Breast epithelium (tissue), 4 donors: ENCODE data around the gene RPS25. TPM values are rescaled to one million over a fixed set of nuclear protein-coding genes. Genes with fewer than 3 reads are reported as not detected.
"Not testable (repeated sequence)": the region's sequence is repeated elsewhere in the genome, so short reads cannot be mapped to it uniquely, and the experiment has no call there.

Experiments used
- DNase-seq, 2 donors: peaks; one replicate each; pipeline ENCODE4 v3.0.0-alpha.2; 2019; ENCODE audit warnings: low spot score in 2 of 2
- H3K27ac ChIP-seq, 2 donors: fragments of 200-600 bp; sonication (generic) in 1 of 2; one replicate each; pipeline ENCODE4 v1.5.1; 2016 to 2019; ENCODE audit warnings: mild to moderate bottlenecking in 1 of 2
- H3K27me3 ChIP-seq, 2 donors: fragments of 200-600 bp; sonication (generic) in 1 of 2; one replicate each; pipeline versions ENCODE4 v1.5.1 to v1.6.0; 2017 to 2019; ENCODE audit warnings: control low read depth in 1 of 2, mild to moderate bottlenecking in 1 of 2
- H3K36me3 ChIP-seq: fragments of 200-600 bp; one replicate; pipeline ENCODE4 v1.5.1; 2019
- H3K4me1 ChIP-seq, 2 donors: fragments of 200-600 bp; sonication (generic); one replicate each; pipeline ENCODE4 v1.5.1; 2016 to 2019; ENCODE audit warnings: control low read depth in 1 of 2
- H3K4me3 ChIP-seq, 3 donors: fragments of 200-600 bp; sonication (generic); 1 replicate in 2 of 3; 2 replicates in 1 of 3; pipeline ENCODE4 v1.5.1; 2016 to 2019; ENCODE audit warnings: mild to moderate bottlenecking in 3 of 3, moderate library complexity in 2 of 3
- H3K9me3 ChIP-seq, 2 donors: fragments of 200-600 bp; sonication (generic) in 1 of 2; one replicate each; pipeline ENCODE4 v1.5.1; 2016 to 2019; ENCODE audit warnings: control low read depth in 1 of 2
- CTCF ChIP-seq, 3 donors: fragments of 450-650 bp; IDR thresholded peaks; one replicate each; pipeline ENCODE4 v1.5.1; 2016 to 2017; ENCODE audit warnings: antibody characterized with exemption in 3 of 3, mild to moderate bottlenecking in 3 of 3, moderate library complexity in 3 of 3
- POLR2A ChIP-seq: fragments of 450-650 bp; IDR thresholded peaks from one replicate; pipeline ENCODE4 v1.6.1; 2016; ENCODE audit warnings: antibody characterized with exemption, mild to moderate bottlenecking, moderate library complexity
- POLR2AphosphoS5 ChIP-seq, 3 donors: sonication (generic); formaldehyde crosslinking; IDR thresholded peaks; one replicate each; pipeline ENCODE4 v1.6.1; 2017; ENCODE audit warnings: antibody characterized with exemption in 3 of 3
- intact Hi-C: fragments of 100-400 bp; cut with DNase I; formaldehyde crosslinking; loops from one replicate; pipeline ENCODE4 v1.15.1; 2023; ENCODE audit warnings: low total_unique reads
- total RNA-seq, 3 donors: library from RNA; depleted of rRNA; stranded (reverse); fragments of >200 nt; gene quantifications; one replicate each; pipeline ENCODE4 v1.1.0, GENCODE V29; 2016

RPS25 gene
- total RNA-seq, 3 donors from 2014 or later, result 1,984 to 3,403 (median 2,926) TPM

GRCh38 chr11:118997627-118998387, 20.3 kb downstream of the RPS25 start, which contains the start of gene CENATAC:
Gene CENATAC (plus strand): TSS chr11:118998138. CDS start chr11:118998198, 60 bp downstream.
- Histone ChIP-seq H3K27ac (peak within 1 kb of the TSS; percentile 81 to 90), H3K9me3 (no peaks in the 10 kb centered on the region), H3K36me3 (no peaks in the 10 kb centered on the region), H3K4me1 (peaks cover 4 to 6% of the 10 kb centered on the region in 2 donors), H3K27me3 (no peaks in the 10 kb centered on the region), H3K4me3 (peak within 1 kb of the TSS; percentile 81 to 83 (median 81))
- DNase-seq, result peak; percentile 85 to 87
- intact Hi-C loops, result loop anchor here (1.0 kb wide), 1 partner anchor 8 kb away; no protein-coding TSS in a partner anchor
- peak in 2 of 3 donors; percentile 20 to 27 for TF ChIP-seq CTCF (IDR thresholded peaks at IDR 0.05)
- TF ChIP-seq POLR2A, result peak; percentile 48
- TF ChIP-seq POLR2AphosphoS5 (IDR thresholded peaks at IDR 0.05), result peak; percentile 62 to 71 (median 68)

- intact Hi-C loops, result no loop called here
- H3K27ac ChIP-seq, result peak overlapping the region; percentile 81 to 90
Observed at GRCh38 chr11:118996926-118997626, 21.1 kb downstream of the RPS25 start.

GRCh38 chr11:118991486-118992038, 26.6 kb downstream of the RPS25 start:
- H3K27me3 ChIP-seq, intact Hi-C loops, H3K4me3 ChIP-seq, H3K36me3 ChIP-seq, H3K27ac ChIP-seq, DNase-seq, H3K4me1 ChIP-seq, H3K9me3 ChIP-seq: not testable (repeated sequence)

More at GRCh38 chr11:118996926-118997626, 21.1 kb downstream of the RPS25 start:
- no peak for TF ChIP-seq POLR2A
- TF ChIP-seq POLR2AphosphoS5 (IDR thresholded peaks at IDR 0.05), result no peak
- no peak for TF ChIP-seq CTCF (IDR thresholded peaks at IDR 0.05)
- peak overlapping the region; percentile 81 to 83 (median 81) for H3K4me3 ChIP-seq
- DNase-seq, result no peak
- no peaks in the 10 kb centered on the region for H3K36me3 ChIP-seq
- peaks cover 4 to 6% of the 10 kb centered on the region in 2 donors for H3K4me1 ChIP-seq
- no peaks in the 10 kb centered on the region for H3K9me3 ChIP-seq
- H3K27me3 ChIP-seq, result no peaks in the 10 kb centered on the region

GRCh38 chr11:118988280-118988679, 29.9 kb downstream of the RPS25 start:
- Histone ChIP-seq H3K4me1 (no peaks in the 10 kb centered on the region), H3K9me3 (no peaks in the 10 kb centered on the region), H3K36me3 (no peaks in the 10 kb centered on the region), H3K27ac (no peak overlapping the region), H3K27me3 (no peaks in the 10 kb centered on the region), H3K4me3 (no peak overlapping the region)
- DNase-seq, result no peak
- intact Hi-C loops, result no loop called here
- no peak for TF ChIP-seq CTCF (IDR thresholded peaks at IDR 0.05)
- no peak for TF ChIP-seq POLR2AphosphoS5 (IDR thresholded peaks at IDR 0.05)
- no peak for TF ChIP-seq POLR2A

- TF ChIP-seq POLR2AphosphoS5 (IDR thresholded peaks at IDR 0.05), result no peak
- no peak for TF ChIP-seq CTCF (IDR thresholded peaks at IDR 0.05)
- TF ChIP-seq POLR2A, result no peak
- no peaks in the 10 kb centered on the region for H3K4me1 ChIP-seq
- DNase-seq, result no peak
- H3K36me3 ChIP-seq, result no peaks in the 10 kb centered on the region
- no peaks in the 10 kb centered on the region for H3K27me3 ChIP-seq
- intact Hi-C loops, result no loop called here
- no peaks in the 10 kb centered on the region for H3K9me3 ChIP-seq
- no peak overlapping the region for H3K27ac ChIP-seq
- H3K4me3 ChIP-seq, result no peak overlapping the region
Observed at GRCh38 chr11:118984825-118985224, 33.3 kb downstream of the RPS25 start.

DNA sequence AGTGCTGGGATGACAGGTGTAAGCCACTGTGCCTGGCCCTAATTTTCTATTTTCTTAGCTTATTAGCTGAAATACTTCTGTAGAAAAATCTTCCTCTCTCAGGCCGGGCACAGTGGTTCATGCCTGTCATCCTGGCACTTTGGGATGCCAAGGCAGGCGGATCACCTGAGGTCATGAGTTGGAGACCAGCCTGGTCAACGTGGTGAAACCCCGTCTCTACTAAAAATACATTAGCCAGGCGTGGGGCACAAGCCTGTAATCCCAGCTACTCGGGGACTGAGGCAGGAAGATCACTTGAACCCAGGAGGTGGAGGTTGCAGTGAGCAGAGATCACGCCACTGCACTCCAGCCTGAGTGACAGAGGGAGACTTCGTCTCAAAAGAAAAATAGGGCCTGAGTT, 33.8 kb downstream of the RPS25 start:
- H3K27me3 ChIP-seq, H3K9me3 ChIP-seq, intact Hi-C loops, H3K27ac ChIP-seq, DNase-seq, H3K36me3 ChIP-seq, H3K4me1 ChIP-seq, H3K4me3 ChIP-seq: not testable (repeated sequence)
